GM18861 (cell line): ENCODE data around the gene CCDC159.
"Not testable (repeated sequence)": the region's sequence is repeated elsewhere in the genome, so short reads cannot be mapped to it uniquely, and the experiment has no call there.

Experiments used
- ATAC-seq: cut with Tn5 transposase; IDR thresholded peaks from one replicate; pipeline ENCODE4 v1.9.1; 2021; ENCODE audit not compliant: unreplicated experiment

The CCDC159 gene

GRCh38 chr19:11346104-11346940 lies at the start of gene CCDC159, which contains the start of gene TMEM205:
CCDC159 (plus strand) TSS chr19:11346519; CDS start chr19:11346607, 88 bp downstream.
TMEM205 (minus strand) TSS chr19:11346268; CDS start chr19:11345619, 649 bp downstream.
- ATAC-seq: peak; percentile 78

DNA sequence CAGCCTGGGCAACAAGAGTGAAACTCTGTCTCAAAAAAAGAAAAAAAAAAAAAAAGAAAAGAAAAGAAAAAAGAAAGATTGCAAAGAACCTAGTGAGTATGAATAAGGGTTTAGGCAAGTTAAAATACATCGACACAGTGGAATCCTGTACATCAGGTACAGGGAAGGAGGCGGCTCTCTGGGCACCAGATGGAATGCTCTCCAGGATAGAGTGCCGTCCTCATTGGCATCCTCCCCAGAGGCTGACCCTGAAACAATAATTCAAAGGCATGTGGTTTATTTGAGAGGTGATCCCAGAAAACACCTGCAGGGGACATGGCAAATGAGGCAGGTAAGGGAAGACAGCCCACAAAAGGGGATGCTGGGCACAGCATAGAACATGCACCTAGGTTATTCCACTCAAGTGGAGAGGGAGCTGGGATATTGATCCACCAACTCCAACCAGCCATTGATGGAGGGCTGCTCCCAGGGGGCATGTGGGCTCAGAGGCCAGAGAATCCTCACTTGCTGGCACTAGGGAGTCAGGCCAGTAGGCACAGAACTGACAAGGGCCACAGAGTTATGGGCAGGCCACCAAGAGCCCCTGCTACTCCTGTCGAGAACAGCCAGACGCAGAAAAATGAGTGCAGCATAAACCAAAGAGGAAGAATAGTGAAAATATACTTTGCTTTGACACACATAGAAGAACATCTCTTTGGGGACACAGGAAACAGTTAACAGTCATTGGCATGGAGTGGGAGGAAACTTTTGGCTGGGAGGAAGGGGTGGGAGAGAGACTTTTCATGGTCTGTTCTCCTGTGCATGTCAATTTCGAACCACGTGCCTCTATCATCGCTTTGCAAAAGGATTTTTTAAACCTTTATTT lies 46.1 kb upstream of the CCDC159 start:
- ATAC-seq: no peak

GRCh38 chr19:11300811-11301120 lies 45.6 kb upstream of the CCDC159 start:
- no peak for ATAC-seq

DNA sequence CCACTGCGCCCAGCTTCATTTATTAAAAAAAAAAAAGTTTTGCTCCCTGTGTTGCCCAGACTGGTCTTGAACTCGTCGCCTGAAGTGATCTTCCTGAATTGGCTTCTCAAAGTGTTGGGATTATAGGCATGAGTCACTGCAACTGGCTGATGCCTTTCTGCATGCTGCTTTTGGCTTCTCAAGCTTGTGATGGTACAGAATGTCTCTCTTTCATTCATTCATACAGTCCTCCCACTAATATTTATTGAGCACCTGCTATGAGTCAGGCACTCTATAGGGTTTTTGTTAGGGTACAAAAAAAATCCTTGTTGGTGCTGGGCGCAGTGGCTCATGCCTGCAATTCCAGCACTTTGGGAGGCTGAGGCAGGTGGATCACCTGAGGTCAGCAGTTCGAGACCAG lies 41.4 kb upstream of the CCDC159 start:
- ATAC-seq: no peak

DNA sequence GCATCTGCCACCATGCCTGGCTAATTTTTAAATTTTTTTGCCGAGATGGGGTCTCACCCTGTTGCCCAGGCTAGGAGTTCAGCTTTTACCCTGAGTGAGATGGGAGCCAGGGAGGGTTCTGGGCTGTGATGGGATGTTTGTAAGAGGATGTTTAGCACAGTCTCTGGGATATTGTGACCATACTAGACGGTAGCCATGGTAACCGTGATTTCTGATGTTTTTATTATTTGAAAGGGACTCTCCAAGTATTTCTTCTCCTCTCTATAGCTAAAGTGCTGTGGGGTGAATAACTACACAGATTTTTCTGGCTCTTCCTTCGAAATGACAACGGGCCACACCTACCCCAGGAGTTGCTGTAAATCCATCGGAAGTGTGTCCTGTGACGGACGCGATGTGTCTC lies 40.0 kb upstream of the CCDC159 start:
- no peak for ATAC-seq

GRCh38 chr19:11320278-11320995 lies 25.9 kb upstream of the CCDC159 start:
- ATAC-seq: not testable (repeated sequence)

GRCh38 chr19:11321191-11322126 lies 24.9 kb upstream of the CCDC159 start:
- ATAC-seq: no peak

- no peak for ATAC-seq
Measured at GRCh38 chr19:11322269-11323024, 23.9 kb upstream of the CCDC159 start.

- ATAC-seq: no peak
Measured at GRCh38 chr19:11323601-11324078, 22.7 kb upstream of the CCDC159 start.

DNA sequence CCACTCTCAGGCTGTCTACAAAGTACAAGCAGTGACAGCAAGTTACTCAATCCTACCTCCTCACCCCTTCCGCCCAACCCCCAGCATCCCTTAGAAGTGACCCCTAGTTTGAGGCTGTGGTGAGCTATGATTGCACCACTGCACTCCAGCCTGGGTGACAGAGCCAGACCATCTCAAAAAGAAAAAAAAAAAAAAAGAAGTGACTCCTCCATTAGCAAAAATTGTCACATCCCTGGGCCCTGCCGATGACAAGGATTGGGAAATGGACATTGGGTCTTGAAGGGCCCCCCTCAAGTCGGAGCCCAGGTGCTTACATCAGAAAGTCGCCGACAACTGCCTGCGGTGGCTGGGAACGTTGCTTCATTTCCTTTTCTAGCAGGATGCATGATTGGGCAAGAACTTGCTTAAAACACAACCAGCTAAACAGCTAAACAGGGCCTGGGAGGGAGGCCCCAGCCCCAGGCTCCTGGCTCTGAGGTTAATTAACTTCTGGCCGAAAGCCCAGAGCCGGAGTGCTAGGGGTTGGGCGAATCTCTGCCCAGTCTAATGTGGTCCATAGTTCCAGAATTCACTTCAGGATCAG lies 22.1 kb upstream of the CCDC159 start:
- peak; percentile 63 for ATAC-seq

DNA sequence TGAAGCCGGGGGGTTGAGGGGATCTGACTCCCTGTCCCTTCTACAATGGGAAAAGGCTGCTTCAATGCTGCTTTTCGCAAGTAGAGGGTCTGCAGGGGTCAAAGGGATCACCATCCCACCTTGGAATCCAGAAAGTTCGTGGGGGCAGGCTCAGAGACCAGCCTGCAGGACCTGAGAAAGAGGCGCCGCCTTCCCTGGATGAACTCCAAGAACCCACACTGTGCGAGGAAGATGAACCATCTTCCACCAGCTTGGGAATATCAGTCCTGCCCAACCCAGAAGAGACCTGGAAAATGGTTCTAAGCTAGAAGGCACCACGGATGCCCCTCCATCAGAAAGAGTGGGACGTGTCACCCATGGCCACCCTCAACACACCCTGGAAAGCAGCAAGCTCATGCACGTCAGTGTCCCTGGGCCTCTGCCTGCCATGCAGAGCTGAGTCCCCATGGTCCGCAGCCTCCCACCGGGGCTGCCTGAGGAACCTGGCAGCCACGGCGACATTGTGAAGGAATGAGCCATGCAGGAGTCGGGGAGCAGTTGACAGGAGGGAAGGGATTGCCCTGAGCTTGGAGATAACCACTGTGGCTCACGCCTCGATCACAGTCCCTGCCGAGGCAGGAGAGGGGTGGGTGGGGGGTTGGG lies 21.4 kb upstream of the CCDC159 start:
- no peak for ATAC-seq

DNA sequence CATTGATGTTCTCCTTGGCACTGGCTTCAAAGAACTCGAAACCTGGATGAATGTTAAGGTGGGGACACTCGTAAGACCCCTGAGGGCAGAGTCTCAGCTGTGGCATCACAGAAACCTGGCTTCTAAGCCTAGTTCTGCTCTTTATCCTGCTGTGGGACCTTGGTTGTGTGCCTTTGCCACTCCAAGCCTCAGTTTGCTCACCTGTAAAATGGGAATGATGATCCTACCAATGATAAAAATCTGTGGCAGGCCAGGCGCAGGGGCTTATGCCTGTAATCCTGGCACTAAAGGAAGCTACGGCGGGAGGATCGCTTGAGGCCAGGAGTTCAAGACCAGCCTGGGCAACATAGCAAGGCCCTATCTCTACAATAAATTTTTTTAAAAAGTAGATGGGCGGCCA lies 20.8 kb upstream of the CCDC159 start:
- ATAC-seq: no peak

- no peak for ATAC-seq
Measured at GRCh38 chr19:11330127-11330526, 16.2 kb upstream of the CCDC159 start.

- ATAC-seq: no peak
Measured at GRCh38 chr19:11331502-11331901, 14.8 kb upstream of the CCDC159 start.

DNA sequence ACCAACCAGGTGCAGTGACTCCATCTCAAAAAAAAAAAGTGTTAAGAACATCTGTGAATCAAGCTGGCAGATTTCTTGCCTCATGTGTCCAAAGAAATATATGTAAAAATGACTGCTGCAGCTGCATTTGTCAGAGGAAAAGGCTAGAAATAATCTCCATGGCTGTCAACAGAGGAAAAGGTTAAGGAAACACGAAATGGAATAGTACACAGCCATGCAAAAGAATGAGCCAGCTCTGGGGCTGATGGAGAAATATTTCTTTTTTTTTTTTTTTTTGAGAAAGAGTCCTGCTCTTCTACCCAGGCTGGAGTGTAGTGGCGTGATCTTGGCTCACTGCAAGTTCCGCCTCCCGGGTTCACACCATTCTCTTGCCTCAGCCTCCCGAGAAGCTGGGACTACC lies 13.5 kb upstream of the CCDC159 start:
- ATAC-seq: no peak

DNA sequence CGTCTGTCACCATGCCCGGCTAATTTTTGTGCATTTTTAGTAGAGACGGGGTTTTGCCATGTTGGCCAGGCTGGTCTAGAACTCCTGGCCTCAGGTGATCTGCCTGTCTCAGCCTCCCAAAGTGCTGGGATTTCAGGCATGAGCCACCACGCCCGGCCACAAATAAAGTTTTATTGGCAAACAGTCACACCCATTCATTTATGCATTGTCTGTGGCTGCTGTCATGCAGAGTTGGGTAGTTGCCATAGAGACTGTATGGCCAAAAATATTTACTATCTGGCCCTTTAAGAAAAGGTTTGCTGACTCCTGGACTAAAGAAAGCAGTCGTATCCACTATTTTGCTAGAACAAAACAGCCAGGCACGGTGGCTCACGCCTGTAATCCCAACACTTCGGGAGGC lies 12.5 kb upstream of the CCDC159 start:
- not testable (repeated sequence) for ATAC-seq

- no peak for ATAC-seq
Measured at GRCh38 chr19:11335449-11336146, 10.7 kb upstream of the CCDC159 start.

DNA sequence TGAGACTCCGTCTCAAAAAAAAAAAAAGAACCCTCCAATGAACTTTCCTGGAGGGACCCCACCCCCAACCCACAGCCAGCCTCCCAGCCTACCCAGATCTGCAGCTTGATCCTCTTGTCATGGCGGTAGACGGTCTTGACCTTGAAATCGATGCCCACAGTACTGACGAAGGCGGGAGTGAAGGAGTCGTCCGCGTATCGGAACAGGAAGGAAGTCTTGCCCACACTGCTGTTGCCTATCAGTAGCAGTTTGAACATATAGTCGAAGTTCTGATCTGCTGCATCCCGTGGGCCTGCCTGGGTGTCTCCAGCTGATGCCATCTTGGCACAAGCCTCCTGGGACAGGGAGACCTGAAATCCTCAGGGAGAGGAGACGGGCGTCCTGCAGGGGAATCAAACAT lies 9.2 kb upstream of the CCDC159 start:
- no peak for ATAC-seq
